ENCODE data around the gene KLHDC7B.

- TF ChIP-seq POLR2A (IDR thresholded peaks at IDR 0.05) (no peak), EP300 (IDR thresholded peaks at IDR 0.05) (no peak)
- TF ChIP-seq, protein P1, sequence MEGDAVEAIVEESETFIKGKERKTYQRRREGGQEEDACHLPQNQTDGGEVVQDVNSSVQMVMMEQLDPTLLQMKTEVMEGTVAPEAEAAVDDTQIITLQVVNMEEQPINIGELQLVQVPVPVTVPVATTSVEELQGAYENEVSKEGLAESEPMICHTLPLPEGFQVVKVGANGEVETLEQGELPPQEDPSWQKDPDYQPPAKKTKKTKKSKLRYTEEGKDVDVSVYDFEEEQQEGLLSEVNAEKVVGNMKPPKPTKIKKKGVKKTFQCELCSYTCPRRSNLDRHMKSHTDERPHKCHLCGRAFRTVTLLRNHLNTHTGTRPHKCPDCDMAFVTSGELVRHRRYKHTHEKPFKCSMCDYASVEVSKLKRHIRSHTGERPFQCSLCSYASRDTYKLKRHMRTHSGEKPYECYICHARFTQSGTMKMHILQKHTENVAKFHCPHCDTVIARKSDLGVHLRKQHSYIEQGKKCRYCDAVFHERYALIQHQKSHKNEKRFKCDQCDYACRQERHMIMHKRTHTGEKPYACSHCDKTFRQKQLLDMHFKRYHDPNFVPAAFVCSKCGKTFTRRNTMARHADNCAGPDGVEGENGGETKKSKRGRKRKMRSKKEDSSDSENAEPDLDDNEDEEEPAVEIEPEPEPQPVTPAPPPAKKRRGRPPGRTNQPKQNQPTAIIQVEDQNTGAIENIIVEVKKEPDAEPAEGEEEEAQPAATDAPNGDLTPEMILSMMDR (IDR thresholded peaks at IDR 0.05): no peak
Observed at GRCh38 chr22:50550395-50550794, 4.7 kb downstream of the KLHDC7B start.

Data from tibial nerve (tissue), 4 donors.